ENCODE data around the gene PTPRM.
"Not testable (repeated sequence)": the region's sequence is repeated elsewhere in the genome, so short reads cannot be mapped to it uniquely, and the experiment has no call there.

The PTPRM gene

DNA sequence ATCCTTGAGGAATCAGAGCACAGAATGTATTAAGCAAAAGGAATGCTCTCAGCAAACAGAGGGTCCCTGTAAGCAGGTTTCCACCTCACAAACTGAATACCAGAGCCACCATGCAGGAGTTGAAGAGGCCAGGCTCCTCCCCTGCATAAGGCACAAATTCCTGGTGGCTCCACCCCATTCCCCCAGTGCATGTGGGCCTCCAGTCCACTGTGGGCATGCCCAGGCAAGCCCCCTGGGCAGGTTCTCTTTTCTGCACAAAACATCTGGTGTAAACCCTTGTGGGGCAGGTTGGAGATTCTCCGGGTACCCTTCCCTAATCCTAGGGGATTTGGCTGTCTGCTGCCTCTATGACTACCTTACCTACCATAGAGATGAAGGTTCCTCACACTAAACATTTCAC is 166.5 kb downstream of the PTPRM start:
- no peak for TF ChIP-seq POLR2A (IDR thresholded peaks at IDR 0.05; ENCODE audit: extremely low read depth, insufficient read length)
- DNase-seq (ENCODE audit: low read depth), result no peak
- no peak overlapping the region for H3K4me3 ChIP-seq (ENCODE audit: low read depth, low read length)

DNA sequence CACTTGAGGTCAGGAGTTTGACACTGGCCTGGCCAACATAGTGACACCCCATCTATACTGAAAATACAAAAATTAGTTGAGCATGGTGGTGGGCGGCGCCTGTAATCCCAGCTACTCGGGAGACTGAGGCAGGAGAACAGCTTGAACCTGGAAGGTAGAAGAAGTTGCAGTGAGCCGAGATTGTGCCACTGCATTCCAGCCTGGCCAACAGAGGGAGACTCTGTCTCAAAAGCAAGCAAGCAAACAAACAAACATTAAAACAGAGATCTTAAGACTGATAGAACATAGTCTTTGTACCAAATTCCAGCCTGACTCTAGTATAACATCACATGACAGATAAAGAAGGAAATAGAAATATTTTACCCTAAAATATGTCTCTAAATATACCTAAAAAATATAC is 168.1 kb downstream of the PTPRM start:
- TF ChIP-seq, protein P1, sequence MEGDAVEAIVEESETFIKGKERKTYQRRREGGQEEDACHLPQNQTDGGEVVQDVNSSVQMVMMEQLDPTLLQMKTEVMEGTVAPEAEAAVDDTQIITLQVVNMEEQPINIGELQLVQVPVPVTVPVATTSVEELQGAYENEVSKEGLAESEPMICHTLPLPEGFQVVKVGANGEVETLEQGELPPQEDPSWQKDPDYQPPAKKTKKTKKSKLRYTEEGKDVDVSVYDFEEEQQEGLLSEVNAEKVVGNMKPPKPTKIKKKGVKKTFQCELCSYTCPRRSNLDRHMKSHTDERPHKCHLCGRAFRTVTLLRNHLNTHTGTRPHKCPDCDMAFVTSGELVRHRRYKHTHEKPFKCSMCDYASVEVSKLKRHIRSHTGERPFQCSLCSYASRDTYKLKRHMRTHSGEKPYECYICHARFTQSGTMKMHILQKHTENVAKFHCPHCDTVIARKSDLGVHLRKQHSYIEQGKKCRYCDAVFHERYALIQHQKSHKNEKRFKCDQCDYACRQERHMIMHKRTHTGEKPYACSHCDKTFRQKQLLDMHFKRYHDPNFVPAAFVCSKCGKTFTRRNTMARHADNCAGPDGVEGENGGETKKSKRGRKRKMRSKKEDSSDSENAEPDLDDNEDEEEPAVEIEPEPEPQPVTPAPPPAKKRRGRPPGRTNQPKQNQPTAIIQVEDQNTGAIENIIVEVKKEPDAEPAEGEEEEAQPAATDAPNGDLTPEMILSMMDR (IDR thresholded peaks at IDR 0.05; ENCODE audit: low read depth, low read length), result peak; percentile 11
- TF ChIP-seq MYC (IDR thresholded peaks at IDR 0.05; ENCODE audit: low read depth, low read length), result no peak
- DNase-seq (ENCODE audit: low read depth), result no peak
- H3K4me3 ChIP-seq (ENCODE audit: low read depth, low read length), result no peak overlapping the region

- TF ChIP-seq MAX (IDR thresholded peaks at IDR 0.05; ENCODE audit: low read depth, low read length) (no peak), POLR2A (IDR thresholded peaks at IDR 0.05; ENCODE audit: extremely low read depth, insufficient read length) (no peak), MYC (IDR thresholded peaks at IDR 0.05; ENCODE audit: low read depth, low read length) (no peak)
- TF ChIP-seq, protein P1 (IDR thresholded peaks at IDR 0.05; ENCODE audit: low read depth, low read length), result no peak
- no peak overlapping the region for H3K4me3 ChIP-seq (ENCODE audit: low read depth, low read length)
- DNase-seq (ENCODE audit: low read depth), result no peak
Measured at GRCh38 chr18:7735626-7736175, 168.6 kb downstream of the PTPRM start.

- not testable (repeated sequence) for DNase-seq (ENCODE audit: low read depth); H3K4me3 ChIP-seq (ENCODE audit: low read depth, low read length)
Measured at GRCh38 chr18:7736526-7736925, 169.4 kb downstream of the PTPRM start.

DNA sequence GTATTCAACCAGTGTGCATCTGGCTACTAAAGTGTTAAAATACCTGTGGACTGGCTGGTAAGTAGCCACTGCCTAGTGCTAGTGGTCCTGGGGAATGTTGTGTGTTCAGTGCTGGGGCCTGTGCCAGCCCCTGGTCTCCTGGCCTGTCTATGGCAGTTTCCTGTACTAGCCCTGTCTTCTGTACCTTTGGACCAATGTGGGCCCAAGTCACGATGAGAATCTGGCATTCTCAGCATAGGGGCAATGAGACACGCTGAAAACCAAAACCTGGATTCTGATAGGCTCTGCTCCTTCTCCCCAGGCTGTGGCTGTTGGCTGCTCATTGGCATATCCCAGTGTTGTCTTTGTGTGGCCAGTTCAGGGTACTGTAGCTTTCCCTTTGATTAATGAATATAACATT is 170.4 kb downstream of the PTPRM start:
- no peak overlapping the region for H3K4me3 ChIP-seq (ENCODE audit: low read depth, low read length)
- TF ChIP-seq, protein P1 (IDR thresholded peaks at IDR 0.05; ENCODE audit: low read depth, low read length), result no peak
- TF ChIP-seq MYC (IDR thresholded peaks at IDR 0.05; ENCODE audit: low read depth, low read length) (no peak), POLR2A (IDR thresholded peaks at IDR 0.05; ENCODE audit: extremely low read depth, insufficient read length) (no peak), MAX (IDR thresholded peaks at IDR 0.05; ENCODE audit: low read depth, low read length) (no peak)
- no peak for DNase-seq (ENCODE audit: low read depth)

DNA sequence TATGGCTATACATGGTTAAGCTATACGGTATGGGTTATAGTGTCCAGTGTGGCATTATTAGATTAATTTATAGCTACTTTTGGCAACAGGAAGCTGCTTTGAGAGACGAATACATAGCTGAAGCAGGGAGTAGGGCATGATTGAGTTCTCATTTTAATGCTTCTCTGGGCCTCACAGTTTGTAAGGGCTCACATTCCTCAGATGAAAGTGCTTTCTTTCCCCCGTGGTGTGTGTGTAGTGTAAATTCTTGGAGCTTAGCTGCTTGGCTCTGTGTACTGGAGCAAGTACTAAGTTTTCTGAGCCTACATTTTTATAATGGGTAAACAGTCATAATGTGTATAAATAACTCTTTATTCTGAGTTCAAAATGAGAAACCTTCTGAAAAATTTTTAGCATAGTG is 173.7 kb downstream of the PTPRM start:
- TF ChIP-seq MYC (IDR thresholded peaks at IDR 0.05; ENCODE audit: low read depth, low read length), result no peak
- TF ChIP-seq, protein P1 (IDR thresholded peaks at IDR 0.05; ENCODE audit: low read depth, low read length), result no peak
- no peak for TF ChIP-seq MAX (IDR thresholded peaks at IDR 0.05; ENCODE audit: low read depth, low read length)
- TF ChIP-seq POLR2A (IDR thresholded peaks at IDR 0.05; ENCODE audit: extremely low read depth, insufficient read length), result no peak
- no peak for DNase-seq (ENCODE audit: low read depth)
- H3K4me3 ChIP-seq (ENCODE audit: low read depth, low read length), result no peak overlapping the region

GRCh38 chr18:7741640-7742039 is 174.5 kb downstream of the PTPRM start:
- H3K4me3 ChIP-seq (ENCODE audit: low read depth, low read length), result no peak overlapping the region
- DNase-seq (ENCODE audit: low read depth), result no peak
- TF ChIP-seq MYC (IDR thresholded peaks at IDR 0.05; ENCODE audit: low read depth, low read length) (no peak), MAX (IDR thresholded peaks at IDR 0.05; ENCODE audit: low read depth, low read length) (no peak), POLR2A (IDR thresholded peaks at IDR 0.05; ENCODE audit: extremely low read depth, insufficient read length) (no peak)
- TF ChIP-seq, protein P1 (IDR thresholded peaks at IDR 0.05; ENCODE audit: low read depth, low read length), result no peak
